NCI-H345 treated with DMSO at 0.1 percent for 48 hours (cell line): ENCODE results near the gene C7orf57.
A peak's percentile ranks its signal among the peaks of the same experiment; 100 is the strongest.

ENCODE experiments used
- DNase-seq: peaks from one replicate; lab custom pipeline; 2025; ENCODE audit not compliant: unreplicated experiment; lab: John Stamatoyannopoulos, UW

C7orf57 gene

DNA sequence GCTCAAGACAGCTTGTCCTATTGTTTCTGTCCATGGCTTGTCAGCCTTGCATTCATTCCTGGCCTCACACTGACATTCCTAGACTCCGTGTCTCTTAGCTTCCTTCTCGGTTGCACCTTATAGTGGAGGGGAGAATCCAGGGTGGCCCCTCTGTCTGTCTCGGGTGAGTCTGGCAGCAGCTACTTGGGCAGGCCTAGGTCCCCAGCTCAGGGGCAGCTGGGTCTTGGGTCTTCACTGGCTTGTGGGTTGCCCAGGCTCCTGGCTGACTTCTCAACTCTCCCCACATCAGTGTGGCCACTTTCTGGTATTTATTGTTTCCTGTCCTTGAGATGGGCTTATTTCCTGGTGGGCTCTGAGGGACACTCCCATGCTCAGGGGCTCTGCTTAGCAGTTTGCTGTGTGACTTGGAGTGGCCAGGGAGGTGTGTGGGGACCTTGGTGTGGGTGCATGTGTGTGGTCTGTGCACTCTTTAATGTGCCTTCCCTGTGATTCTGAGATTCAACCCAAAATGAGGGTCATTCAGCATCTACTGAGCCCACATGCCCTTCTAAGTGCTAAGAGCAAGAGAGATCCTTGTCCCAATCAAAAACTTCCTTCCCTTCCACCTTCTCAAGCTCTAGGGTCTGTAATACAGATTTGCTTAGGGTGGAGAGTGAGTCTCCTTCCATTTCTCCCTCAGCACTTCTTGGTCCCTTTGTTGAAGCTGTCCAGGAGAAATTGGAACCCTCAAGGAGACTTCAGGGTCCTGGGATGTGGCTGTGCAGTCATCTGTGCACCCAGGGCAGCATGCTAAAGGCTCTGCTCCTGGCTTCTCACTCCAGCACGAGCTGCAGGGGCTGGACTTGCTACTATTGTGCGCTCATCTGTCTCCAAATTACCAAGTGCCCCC is 73.9 kb downstream of the C7orf57 start:
- DNase-seq = no peak

DNA sequence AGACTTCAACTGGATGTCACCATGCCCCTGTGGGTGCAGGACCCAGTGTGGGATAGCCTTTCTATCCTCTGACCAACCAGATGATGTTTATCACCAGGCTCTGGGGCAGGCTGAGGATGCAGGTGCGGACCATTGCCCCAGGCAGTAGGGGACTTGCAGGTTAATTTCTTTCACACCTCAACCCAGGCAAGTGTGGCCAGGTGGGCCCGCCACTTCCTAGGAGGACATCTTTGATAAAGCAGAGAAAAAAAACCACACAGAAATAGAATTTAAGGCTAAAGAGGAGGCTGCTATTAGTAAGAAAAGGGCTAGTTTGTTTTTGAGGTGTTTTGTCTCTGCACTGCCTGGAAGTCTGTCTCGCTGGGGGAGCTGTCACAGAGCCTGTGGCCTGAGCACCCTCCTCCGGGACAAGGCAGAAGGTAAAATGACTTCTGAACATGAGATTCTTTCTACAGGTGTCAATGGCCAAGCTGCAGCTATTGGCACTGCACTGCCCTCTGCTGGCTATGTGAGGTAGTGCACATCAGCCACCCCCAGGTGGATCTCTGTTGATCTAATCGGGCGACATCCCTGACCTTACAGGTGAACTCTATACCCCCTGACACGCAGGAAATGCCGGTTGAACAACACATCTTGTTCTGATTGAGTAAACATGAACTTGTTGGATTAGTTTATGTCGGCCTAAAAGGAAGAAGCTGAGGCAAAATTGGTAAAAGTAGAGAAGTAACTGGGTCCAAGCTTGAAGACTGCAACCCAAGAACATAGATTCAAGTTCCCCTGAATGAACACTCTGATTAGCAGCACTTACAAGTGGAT is 74.7 kb downstream of the C7orf57 start:
- peak; percentile 51 for DNase-seq

DNA sequence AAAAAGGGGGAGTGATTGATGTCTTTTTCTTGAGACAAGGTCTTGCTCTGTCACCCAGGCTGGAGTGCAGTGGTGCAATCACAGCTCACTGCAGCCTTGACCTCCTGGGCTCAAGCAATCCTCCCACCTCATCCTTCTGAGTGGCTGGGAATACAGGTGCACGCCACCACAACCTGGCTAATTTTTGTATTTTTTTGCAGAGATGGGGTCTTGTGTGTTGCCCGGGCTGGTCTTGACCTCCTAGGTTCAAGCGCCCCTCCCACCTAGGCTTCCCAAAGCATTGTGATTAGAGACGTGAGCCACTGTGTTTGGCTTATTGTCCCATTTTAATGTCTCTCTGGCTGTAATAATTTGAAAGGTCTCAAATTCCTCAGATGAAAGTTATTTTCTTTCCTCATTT is 75.5 kb downstream of the C7orf57 start:
- DNase-seq = no peak
